C4-2B (cell line): ENCODE measurements around the gene REEP6.

Source experiments
- H3K27ac ChIP-seq: fragments of 450-650 bp; 2 replicates; pipeline ENCODE4 v1.5.1; 2017
- CTCF ChIP-seq: fragments of 450-650 bp; conservative IDR thresholded peaks from 2 replicates; pipeline ENCODE4 v1.5.1; 2017; ENCODE audit warnings: mild to moderate bottlenecking
- ZFX ChIP-seq: fragments of 450-650 bp; IDR thresholded peaks from 2 replicates; pipeline ENCODE4 v1.6.1; 2017

Gene REEP6

GRCh38 chr19:1483131-1483978 is 7.6 kb upstream of the REEP6 start:
- H3K27ac ChIP-seq: no peak overlapping the region
- no peak for TF ChIP-seq CTCF
- no peak for TF ChIP-seq ZFX

- TF ChIP-seq CTCF (no peak), ZFX (no peak)
- no peak overlapping the region for H3K27ac ChIP-seq
Measured at GRCh38 chr19:1483979-1484428, 7.0 kb upstream of the REEP6 start.

GRCh38 chr19:1486720-1487575 is 4.0 kb upstream of the REEP6 start:
- no peak overlapping the region for H3K27ac ChIP-seq
- no peak for TF ChIP-seq CTCF
- no peak for TF ChIP-seq ZFX

- no peak overlapping the region for H3K27ac ChIP-seq
- TF ChIP-seq CTCF (no peak), ZFX (no peak)
Measured at GRCh38 chr19:1487576-1488281, 3.3 kb upstream of the REEP6 start.

- H3K27ac ChIP-seq: no peak overlapping the region
- no peak for TF ChIP-seq ZFX
- no peak for TF ChIP-seq CTCF
Measured at GRCh38 chr19:1488282-1488601, 2.7 kb upstream of the REEP6 start.

GRCh38 chr19:1489463-1490310 is 1.3 kb upstream of the REEP6 start:
- TF ChIP-seq CTCF (no peak), ZFX (no peak)
- H3K27ac ChIP-seq: peak overlapping the region; percentile 71
